Dendritic cell treated with granulocyte-macrophage colony-stimulating factor and Interleukin-4, amounts not matched to agents 40 ng/mL and 50 ng/mL, for 4 days (primary cell): ENCODE measurements around the gene ALDH1A3.

ENCODE experiments used
- H3K27ac Mint-ChIP-seq: one replicate; pipeline ENCODE4 v1.8.0; 2022; ENCODE audit warnings: mild to moderate bottlenecking, mixed read lengths
- H3K27me3 Mint-ChIP-seq: one replicate; pipeline ENCODE4 v1.8.0; 2022; ENCODE audit warnings: mild to moderate bottlenecking, mixed read lengths
- H3K36me3 Mint-ChIP-seq: one replicate; pipeline ENCODE4 v1.8.0; 2022; ENCODE audit warnings: low read depth, mixed read lengths
- H3K4me1 Mint-ChIP-seq: one replicate; pipeline ENCODE4 v1.8.0; 2022; ENCODE audit warnings: low read depth, mixed read lengths
- H3K4me3 Mint-ChIP-seq: one replicate; pipeline ENCODE4 v1.8.0; 2022; ENCODE audit warnings: mild to moderate bottlenecking, moderate library complexity, mixed read lengths
- H3K9me3 Mint-ChIP-seq: one replicate; pipeline ENCODE4 v1.8.0; 2022; ENCODE audit warnings: mixed read lengths
- intact Hi-C: fragments of 100-400 bp; cut with micrococcal nuclease; formaldehyde crosslinking; loops from one replicate; pipeline ENCODE4 v1.15.0; 2022

ALDH1A3 gene

GRCh38 chr15:100924436-100924835 is 44.8 kb downstream of the ALDH1A3 start:
- intact Hi-C loops, result no loop called here
- Mint-ChIP-seq H3K27ac (peak overlapping the region; percentile 45), H3K36me3 (peaks cover 88% of the 10 kb centered on the region), H3K4me3 (no peak overlapping the region), H3K4me1 (peaks cover 54% of the 10 kb centered on the region), H3K9me3 (no peaks in the 10 kb centered on the region), H3K27me3 (no peaks in the 10 kb centered on the region)

- H3K4me1 Mint-ChIP-seq, result peaks cover 46% of the 10 kb centered on the region
- no peak overlapping the region for H3K4me3 Mint-ChIP-seq
- intact Hi-C loops, result no loop called here
- no peak overlapping the region for H3K27ac Mint-ChIP-seq
- no peaks in the 10 kb centered on the region for H3K9me3 Mint-ChIP-seq
- H3K27me3 Mint-ChIP-seq, result no peaks in the 10 kb centered on the region
- peaks cover 90% of the 10 kb centered on the region for H3K36me3 Mint-ChIP-seq
These were observed 45.8 kb downstream of the ALDH1A3 start for GRCh38 chr15:100925480-100925879.

GRCh38 chr15:100926258-100926657 is 46.6 kb downstream of the ALDH1A3 start:
- no peak overlapping the region for H3K4me3 Mint-ChIP-seq
- peaks cover 42% of the 10 kb centered on the region for H3K4me1 Mint-ChIP-seq
- intact Hi-C loops, result no loop called here
- no peaks in the 10 kb centered on the region for H3K27me3 Mint-ChIP-seq
- H3K36me3 Mint-ChIP-seq, result peaks cover 90% of the 10 kb centered on the region
- H3K27ac Mint-ChIP-seq, result no peak overlapping the region
- no peaks in the 10 kb centered on the region for H3K9me3 Mint-ChIP-seq

GRCh38 chr15:100926971-100927756 is 47.5 kb downstream of the ALDH1A3 start:
- Mint-ChIP-seq H3K36me3 (peaks cover 98% of the 10 kb centered on the region), H3K27me3 (no peaks in the 10 kb centered on the region), H3K9me3 (no peaks in the 10 kb centered on the region), H3K4me3 (no peak overlapping the region), H3K4me1 (peaks cover 42% of the 10 kb centered on the region), H3K27ac (no peak overlapping the region)
- intact Hi-C loops, result no loop called here

- peaks cover 98% of the 10 kb centered on the region for H3K36me3 Mint-ChIP-seq
- H3K27me3 Mint-ChIP-seq, result no peaks in the 10 kb centered on the region
- H3K27ac Mint-ChIP-seq, result no peak overlapping the region
These were observed 49.1 kb downstream of the ALDH1A3 start for GRCh38 chr15:100928632-100929280.

GRCh38 chr15:100929641-100930042 is 50.0 kb downstream of the ALDH1A3 start:
- H3K9me3 Mint-ChIP-seq, result no peaks in the 10 kb centered on the region
- no peaks in the 10 kb centered on the region for H3K27me3 Mint-ChIP-seq
- no peak overlapping the region for H3K27ac Mint-ChIP-seq
- H3K36me3 Mint-ChIP-seq, result peaks cover 92% of the 10 kb centered on the region
- H3K4me3 Mint-ChIP-seq, result no peak overlapping the region
- intact Hi-C loops, result no loop called here
- peaks cover 43% of the 10 kb centered on the region for H3K4me1 Mint-ChIP-seq

More at GRCh38 chr15:100928632-100929280, 49.1 kb downstream of the ALDH1A3 start:
- no peak overlapping the region for H3K4me3 Mint-ChIP-seq
- H3K4me1 Mint-ChIP-seq, result peaks cover 42% of the 10 kb centered on the region
- intact Hi-C loops, result no loop called here
- no peaks in the 10 kb centered on the region for H3K9me3 Mint-ChIP-seq

GRCh38 chr15:100930306-100930848 is 50.7 kb downstream of the ALDH1A3 start:
- H3K27ac Mint-ChIP-seq, result no peak overlapping the region
- H3K9me3 Mint-ChIP-seq, result no peaks in the 10 kb centered on the region
- peaks cover 51% of the 10 kb centered on the region for H3K4me1 Mint-ChIP-seq
- intact Hi-C loops, result no loop called here
- H3K27me3 Mint-ChIP-seq, result no peaks in the 10 kb centered on the region
- peaks cover 92% of the 10 kb centered on the region for H3K36me3 Mint-ChIP-seq
- no peak overlapping the region for H3K4me3 Mint-ChIP-seq

- Mint-ChIP-seq H3K4me3 (no peak overlapping the region), H3K36me3 (peaks cover 92% of the 10 kb centered on the region), H3K4me1 (peaks cover 60% of the 10 kb centered on the region), H3K9me3 (no peaks in the 10 kb centered on the region), H3K27me3 (no peaks in the 10 kb centered on the region), H3K27ac (no peak overlapping the region)
- intact Hi-C loops, result no loop called here
These were observed 51.7 kb downstream of the ALDH1A3 start for GRCh38 chr15:100931143-100931890.

- intact Hi-C loops, result no loop called here
- Mint-ChIP-seq H3K27ac (no peak overlapping the region), H3K27me3 (no peaks in the 10 kb centered on the region), H3K4me1 (peaks cover 58% of the 10 kb centered on the region), H3K9me3 (no peaks in the 10 kb centered on the region), H3K36me3 (peaks cover 80% of the 10 kb centered on the region), H3K4me3 (no peak overlapping the region)
These were observed 53.2 kb downstream of the ALDH1A3 start for GRCh38 chr15:100932676-100933348.

- Mint-ChIP-seq H3K4me3 (no peak overlapping the region), H3K27ac (peak overlapping the region; percentile 76), H3K4me1 (peaks cover 58% of the 10 kb centered on the region), H3K27me3 (no peaks in the 10 kb centered on the region), H3K9me3 (no peaks in the 10 kb centered on the region), H3K36me3 (peaks cover 66% of the 10 kb centered on the region)
- intact Hi-C loops, result no loop called here
These were observed 54.5 kb downstream of the ALDH1A3 start for GRCh38 chr15:100934166-100934565.

- Mint-ChIP-seq H3K36me3 (peaks cover 61% of the 10 kb centered on the region), H3K27ac (peak overlapping the region; percentile 76), H3K4me3 (no peak overlapping the region), H3K4me1 (peaks cover 58% of the 10 kb centered on the region), H3K9me3 (no peaks in the 10 kb centered on the region), H3K27me3 (no peaks in the 10 kb centered on the region)
- intact Hi-C loops, result no loop called here
These were observed 55.1 kb downstream of the ALDH1A3 start for GRCh38 chr15:100934726-100935125.

- no peaks in the 10 kb centered on the region for H3K27me3 Mint-ChIP-seq
- H3K36me3 Mint-ChIP-seq, result peaks cover 36% of the 10 kb centered on the region
- intact Hi-C loops, result loop anchor here (2.0 kb wide), 1 partner anchor 14 kb away; no protein-coding TSS in a partner anchor
- H3K4me1 Mint-ChIP-seq, result peaks cover 45% of the 10 kb centered on the region
- no peak overlapping the region for H3K27ac Mint-ChIP-seq
- no peak overlapping the region for H3K4me3 Mint-ChIP-seq
- H3K9me3 Mint-ChIP-seq, result no peaks in the 10 kb centered on the region
These were observed 57.5 kb downstream of the ALDH1A3 start for GRCh38 chr15:100937171-100937570.

- peaks cover 23% of the 10 kb centered on the region for H3K36me3 Mint-ChIP-seq
- no peak overlapping the region for H3K27ac Mint-ChIP-seq
- no peak overlapping the region for H3K4me3 Mint-ChIP-seq
- H3K27me3 Mint-ChIP-seq, result no peaks in the 10 kb centered on the region
- intact Hi-C loops, result no loop called here
- no peaks in the 10 kb centered on the region for H3K9me3 Mint-ChIP-seq
- peaks cover 36% of the 10 kb centered on the region for H3K4me1 Mint-ChIP-seq
These were observed 60.2 kb downstream of the ALDH1A3 start for GRCh38 chr15:100939791-100940190.
